GM21576 (cell line): ENCODE data around the gene SLC22A15.
"Not testable (repeated sequence)": the region's sequence is repeated elsewhere in the genome, so short reads cannot be mapped to it uniquely, and the experiment has no call there.

Experiments used
- ATAC-seq: cut with Tn5 transposase; IDR thresholded peaks from one replicate; pipeline ENCODE4 v1.9.1; 2021; ENCODE audit warnings: mild to moderate bottlenecking, moderate library complexity; ENCODE audit not compliant: unreplicated experiment

The SLC22A15 gene

DNA sequence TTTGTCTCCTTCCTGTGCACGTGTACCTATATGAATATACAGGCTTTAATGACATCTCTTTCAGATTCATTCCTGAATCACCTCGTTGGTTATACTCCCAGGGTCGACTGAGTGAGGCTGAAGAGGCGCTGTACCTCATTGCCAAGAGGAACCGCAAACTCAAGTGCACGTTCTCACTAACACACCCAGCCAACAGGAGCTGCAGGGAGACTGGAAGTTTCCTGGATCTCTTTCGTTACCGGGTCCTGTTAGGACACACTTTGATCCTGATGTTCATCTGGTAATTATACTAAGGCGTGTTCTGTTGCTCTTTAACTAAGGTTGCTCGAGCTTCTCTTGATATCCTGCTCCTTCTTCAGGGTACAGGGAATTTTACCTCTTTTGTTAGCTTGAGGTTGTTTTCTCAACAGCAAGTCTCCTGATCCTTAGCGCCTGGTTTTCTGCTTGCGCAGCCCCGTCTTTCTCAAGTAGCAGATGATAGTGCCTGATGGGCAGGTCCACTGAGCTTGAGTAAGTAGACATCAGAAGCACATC lies 55.1 kb downstream of the SLC22A15 start:
- ATAC-seq = no peak

DNA sequence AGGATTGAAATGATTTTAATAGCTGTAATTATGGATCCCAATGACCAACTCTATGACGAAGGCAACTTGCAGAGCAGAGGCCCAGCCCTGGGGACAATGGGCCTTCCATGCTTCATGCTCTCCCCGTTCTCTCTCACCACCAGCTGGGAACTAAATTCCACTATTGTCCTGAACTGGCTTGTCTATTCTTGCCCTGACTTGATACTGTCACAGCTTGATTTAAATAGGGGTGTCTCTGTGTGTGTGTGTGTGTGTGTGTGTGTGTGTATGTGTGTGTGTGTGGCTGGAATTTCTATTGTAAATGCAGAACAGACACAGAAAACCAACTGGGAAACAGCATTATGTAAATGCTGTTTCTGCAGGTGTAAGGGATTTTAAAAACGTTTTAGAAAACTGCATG lies 57.0 kb downstream of the SLC22A15 start:
- ATAC-seq = no peak

DNA sequence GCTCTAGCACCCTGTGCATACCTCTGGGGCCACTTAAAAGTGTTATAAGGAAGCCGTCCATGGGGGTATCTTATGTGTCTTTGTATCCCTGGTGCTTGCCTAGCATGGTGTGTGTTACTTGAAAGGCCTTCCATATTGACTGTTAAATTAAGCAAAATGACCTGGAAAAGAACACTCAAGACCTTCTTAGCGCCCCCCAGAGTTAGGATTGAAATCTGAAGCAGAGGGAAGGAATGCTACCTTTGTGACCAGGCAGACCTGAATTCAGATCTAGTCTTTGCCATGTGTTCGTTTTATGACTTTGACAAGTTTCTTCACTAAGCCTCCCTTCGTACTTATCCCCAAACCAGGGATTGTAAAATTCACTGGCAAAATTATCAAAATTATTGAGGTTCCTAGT lies 59.9 kb downstream of the SLC22A15 start:
- no peak for ATAC-seq

DNA sequence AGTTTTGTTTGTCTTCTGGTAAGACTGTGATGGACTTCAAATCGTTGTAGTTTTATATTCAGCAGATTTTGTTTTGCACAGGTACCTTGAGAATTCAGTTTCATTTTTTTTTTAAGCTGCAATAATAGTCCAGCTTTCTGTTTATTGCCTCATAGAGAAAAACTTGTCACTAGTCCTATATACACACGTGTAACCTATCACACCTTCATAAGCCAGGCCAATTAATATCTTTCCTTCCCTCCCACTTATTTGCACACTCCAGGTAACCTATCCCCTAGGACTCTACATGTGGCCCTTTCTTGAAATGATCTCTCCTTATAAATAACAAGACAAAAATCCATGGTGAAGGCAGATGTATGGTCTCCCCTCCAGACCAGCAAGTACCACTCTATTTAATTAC lies 62.4 kb downstream of the SLC22A15 start:
- no peak for ATAC-seq

DNA sequence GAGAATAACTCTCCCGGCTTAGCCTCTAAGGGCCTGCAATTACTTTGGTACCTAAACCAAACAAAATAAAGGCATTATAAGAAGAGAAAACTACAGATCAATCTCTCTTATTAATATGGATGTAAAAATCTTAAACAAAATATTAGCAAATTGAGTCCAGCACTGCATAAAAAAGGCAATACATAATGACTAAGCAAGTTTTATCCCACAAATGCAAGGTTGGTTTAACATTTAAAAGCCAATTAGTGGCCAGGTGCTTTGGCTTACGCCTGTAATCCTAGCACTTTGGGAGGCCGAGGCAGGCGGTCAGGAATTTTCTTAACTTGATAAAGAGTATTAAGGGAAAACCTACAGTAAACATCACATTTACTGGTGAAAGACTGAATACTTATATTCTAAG lies 67.8 kb downstream of the SLC22A15 start:
- ATAC-seq = no peak

DNA sequence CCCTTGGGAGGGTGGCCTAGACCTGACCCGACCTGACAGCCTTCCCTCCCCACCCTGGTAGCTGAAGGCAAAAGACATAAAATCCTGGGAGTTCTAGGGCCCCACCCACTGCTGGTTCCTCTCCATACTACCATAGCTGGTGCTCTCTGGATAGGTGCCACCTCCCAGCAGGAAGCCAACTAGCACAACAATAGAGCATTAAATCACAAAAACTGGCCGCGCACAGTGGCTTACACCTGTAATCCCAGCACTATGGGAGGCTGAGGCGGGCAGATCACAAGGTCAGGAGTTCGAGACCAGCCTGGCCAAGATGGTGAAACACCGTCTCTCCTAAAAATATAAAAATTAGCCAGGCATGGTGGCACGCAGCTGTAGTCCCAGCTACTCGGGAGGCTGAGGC lies 70.6 kb downstream of the SLC22A15 start:
- not testable (repeated sequence) for ATAC-seq

DNA sequence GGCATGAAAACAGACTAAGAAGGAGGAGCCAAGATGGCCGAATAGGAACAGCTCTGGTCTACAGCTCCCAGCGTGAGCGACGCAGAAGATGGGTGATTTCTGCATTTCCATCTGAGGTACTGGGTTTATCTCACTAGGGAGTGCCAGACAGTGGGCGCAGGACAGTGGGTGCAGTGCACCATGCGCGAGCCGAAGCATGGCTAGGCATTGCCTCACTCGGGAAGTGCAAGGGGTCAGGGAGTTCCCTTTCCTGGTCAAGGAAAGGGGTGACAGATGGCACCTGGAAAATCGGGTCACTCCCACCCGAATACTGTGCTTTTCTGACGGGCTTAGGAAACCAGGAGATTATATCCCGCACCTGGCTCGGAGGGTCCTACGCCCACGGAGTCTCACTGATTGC lies 75.6 kb downstream of the SLC22A15 start:
- not testable (repeated sequence) for ATAC-seq

DNA sequence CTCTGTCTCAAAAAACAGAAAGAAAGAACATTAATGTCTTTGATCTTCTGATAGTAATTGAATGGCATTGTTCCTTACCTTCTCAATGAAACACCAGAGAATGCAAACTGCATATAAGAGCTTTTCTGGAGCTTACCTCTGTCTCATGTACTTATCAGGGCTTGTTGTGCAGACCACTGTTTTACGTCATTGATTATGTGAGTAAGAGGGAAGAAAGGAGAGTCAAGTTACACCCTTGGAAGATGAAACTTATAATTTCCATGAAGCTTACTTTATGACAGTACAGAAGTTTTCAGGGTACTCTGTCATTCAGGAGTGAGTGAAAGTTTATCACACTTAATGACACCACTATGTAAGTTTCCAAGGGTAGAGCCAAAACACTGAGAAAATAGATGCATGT lies 85.9 kb downstream of the SLC22A15 start:
- ATAC-seq = no peak

DNA sequence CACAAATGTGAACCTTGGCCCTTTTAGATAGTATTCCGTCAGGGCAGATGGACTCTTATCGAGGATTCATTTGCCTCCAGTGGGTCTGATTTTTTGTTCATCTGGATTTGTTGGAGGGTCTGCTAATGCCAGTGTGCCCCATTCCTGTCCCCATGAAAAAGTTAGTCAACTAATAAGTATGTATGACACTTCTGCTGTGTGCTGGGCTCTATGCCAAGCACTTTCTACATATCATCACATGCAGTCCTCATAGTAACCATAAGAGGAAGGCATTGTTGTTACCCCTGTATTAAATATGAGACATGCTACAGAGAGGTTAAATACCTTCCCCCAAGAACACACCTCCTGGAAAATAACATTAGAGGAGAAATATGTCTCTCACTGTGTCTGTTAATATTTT lies 88.3 kb downstream of the SLC22A15 start:
- no peak for ATAC-seq

DNA sequence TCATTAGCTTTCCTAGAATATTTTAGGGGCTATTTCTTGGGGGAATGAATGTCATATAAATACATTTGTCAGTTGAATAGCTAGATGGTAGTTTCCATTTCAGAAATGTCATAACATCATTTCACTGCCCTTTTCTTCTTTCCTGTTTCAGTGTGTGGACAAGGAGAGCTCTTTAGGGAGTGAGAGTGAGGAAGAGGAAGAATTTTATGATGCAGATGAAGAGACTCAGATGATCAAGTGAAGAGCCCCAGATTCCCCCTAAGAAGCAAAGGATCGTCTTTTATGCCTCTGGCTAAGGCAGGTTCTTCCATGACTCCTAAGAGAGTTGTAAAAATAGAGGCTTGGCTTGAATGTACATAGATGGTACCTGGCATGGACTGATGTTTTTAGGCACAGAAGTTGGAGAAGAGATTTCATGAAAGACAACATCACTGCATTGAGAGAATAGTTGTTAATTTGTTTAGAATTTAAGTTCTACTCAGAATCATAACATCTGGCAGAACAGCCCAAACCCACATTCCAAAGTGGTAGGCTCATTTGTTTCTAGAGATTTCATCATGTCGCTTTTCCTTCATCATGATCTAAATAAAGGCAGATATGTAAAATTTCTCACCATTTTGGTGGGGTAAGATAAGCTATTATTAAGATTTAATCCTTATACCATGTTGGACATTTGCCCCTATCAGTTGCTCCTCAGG lies 90.7 kb downstream of the SLC22A15 start:
- no peak for ATAC-seq

DNA sequence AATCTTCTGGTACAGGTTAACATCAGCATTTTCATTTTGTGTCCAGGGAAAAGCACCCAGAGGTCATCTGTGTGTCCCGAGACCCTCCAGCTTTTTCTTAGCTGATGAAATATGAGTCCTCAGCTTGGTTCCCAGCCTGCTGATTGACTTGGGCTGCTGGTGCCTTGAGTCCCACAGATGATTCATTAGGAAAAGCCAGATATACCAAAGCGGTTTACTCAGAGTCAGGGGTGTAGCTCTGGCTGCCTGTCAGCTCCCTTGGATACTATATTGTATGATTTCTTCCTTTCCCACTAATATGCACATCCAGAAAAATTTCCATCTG lies 91.2 kb downstream of the SLC22A15 start:
- no peak for ATAC-seq

DNA sequence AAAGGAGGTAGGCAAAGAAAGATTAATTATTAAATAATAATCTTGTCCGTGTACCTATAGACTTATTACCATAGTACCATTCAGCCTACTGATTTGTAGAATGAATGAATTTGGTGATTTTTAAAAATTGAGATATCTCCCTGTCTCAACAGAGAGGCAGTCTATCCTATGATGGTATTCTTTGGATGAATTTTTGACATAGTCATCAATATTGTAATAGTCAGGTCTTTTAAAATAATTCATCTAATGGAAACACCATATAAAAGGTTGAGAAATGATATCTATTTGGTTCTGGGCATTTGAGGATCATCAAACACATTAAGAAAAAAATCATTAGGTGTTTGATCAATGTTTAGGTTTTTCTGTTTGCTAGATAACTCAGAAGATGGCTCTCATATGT lies 99.3 kb downstream of the SLC22A15 start:
- ATAC-seq = no peak

DNA sequence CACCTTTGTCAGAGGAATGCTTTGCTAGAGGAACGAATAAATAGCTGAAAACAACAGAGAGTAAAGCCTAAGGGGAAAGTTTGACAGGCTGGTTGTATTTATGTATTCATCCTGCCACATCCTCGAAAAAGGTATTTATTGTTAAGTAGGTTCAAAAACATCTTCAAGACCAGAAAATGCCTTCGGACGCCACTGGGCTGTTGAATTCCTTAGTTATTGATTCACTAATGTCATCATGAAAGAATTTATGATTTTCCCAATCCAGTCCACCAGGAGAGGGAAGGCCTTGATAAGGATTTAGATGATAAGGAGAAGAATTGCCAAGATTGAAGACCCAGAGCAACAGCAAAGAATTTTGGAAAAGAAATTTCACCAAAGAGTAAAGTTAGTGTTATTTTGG lies 99.7 kb downstream of the SLC22A15 start:
- no peak for ATAC-seq

DNA sequence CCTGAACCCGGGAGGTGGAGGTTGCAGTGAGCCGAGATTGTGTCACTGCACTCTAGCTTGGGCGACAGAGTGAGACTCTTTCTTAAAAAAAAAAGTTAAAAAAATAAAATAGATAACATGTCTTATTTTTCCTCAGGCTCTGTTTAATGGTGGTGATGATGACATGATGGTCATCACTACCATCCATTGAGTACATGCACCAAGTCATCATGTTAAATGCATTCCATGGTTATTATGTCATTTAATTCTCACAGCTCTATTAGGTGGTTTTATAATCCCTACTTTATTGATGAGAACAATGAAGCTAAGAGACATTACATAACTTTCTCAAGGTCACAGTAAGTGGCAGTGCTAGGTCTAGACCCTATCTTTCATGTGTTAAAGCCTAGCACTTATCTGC lies 100.5 kb downstream of the SLC22A15 start:
- no peak for ATAC-seq

DNA sequence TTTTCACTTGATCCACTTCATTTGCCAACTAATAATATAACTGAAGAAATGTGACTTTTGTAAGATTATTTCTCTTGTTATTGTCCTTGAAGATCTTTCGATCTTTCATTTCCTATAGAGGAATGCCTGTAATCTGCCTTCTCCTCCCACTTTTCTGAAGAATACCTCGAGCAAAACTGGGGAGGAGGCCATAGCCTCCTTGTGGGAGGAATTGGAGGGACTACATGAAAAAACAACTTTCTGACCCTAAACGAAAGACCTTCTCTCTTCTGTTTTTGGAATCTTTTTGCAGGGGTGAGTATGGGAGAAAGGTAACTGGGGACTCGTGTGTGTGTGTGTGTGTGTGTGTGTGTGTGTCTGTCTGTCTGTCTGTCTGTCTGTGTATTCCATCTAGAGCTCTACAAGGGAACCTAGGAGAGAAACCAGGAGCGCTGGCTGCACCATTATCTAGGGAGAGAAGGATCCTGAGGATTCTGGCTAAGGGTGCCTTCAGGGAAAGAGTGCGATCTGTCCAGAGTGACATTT lies 102.4 kb downstream of the SLC22A15 start:
- ATAC-seq = no peak

DNA sequence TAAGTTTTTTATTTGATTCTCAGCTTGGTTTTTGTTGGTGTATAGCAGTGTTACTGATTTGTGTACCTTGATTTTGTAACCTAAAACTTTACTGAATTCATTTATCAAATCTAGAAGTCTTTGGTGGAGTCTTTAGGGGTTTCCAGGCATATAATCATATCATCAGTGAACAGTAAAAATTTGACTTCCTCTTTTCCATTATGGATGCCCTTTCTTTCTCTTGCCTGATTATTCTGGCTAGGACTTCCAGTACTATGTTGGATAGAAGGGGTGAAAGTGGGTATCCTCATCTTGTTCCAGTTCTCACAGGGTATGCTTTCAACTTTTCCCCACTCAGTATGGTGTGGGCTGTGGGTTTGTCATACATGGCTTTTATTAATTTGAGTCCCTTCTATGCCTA lies 111.3 kb downstream of the SLC22A15 start:
- ATAC-seq = no peak

DNA sequence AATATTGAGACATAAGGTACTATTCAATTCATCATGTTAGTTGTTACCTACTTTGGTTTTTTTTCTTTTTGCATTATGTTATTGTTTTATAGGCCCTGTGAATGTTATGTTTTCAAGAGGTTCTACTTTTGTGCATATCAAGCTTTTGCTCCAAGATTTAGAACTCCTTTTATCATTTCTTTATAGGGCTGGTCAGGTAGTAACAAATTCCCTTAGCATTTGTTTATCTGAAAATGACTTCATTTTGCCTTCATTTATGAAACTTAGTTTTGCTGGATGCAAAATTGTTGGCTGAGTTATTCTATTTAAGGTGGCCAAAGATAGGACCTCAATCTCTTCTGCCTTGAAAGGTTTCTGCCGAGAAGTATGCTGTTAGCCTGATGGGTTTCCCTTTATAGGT lies 113.6 kb downstream of the SLC22A15 start:
- ATAC-seq = no peak

DNA sequence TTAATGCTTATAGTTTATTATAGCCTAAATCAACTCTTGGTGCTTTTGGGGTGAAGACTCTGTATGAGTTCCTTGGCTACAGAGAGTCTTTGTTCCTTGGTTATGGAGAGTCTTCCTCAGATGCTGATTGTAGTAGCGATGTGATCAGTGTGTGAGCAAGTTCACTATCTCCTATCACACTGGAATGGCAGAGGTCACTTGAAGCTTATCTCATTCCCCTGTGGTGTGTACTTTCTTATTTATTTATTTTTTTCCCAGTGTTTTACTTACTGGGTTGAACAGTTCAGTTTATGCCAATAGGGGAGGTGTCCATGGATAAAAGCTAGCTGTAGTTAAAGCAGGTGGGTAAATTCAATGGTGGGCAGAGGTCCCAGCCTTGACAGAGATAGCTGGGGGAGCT lies 114.8 kb downstream of the SLC22A15 start:
- no peak for ATAC-seq

DNA sequence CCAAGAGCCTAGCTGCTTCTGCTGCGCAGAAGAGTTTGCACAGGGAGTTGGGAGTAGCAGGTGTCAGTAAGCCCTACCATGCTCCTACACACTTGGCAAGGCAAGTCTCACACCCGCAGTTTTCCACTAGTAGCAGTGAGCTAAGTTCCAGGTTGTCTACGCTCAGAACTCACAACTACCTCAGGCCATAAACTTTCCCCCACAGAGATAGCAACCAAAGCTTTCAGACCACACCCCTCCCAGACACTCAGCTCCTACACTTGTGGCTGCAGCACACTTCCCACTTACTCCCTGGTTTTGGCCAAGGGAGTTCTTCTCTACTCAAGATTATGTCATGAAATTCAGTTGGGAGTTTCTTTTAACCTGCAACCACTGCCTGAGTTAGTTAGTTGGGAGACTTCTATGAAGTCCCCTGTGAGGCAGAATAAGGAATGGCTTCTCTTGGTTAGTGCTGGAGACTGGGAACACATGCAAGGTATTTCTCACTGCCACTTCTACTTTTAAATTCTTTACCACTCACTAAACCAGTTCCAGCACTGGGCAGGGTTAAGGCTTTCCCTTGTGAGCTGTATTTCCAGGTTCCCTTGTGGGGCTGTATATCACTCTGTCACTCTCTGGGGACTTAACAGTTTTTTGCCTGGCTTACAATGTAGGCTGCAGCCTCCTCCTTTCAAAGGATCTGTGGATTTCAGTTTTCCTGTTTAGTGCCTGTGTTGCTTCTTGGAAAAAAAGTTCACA lies 116.6 kb downstream of the SLC22A15 start:
- ATAC-seq = no peak

DNA sequence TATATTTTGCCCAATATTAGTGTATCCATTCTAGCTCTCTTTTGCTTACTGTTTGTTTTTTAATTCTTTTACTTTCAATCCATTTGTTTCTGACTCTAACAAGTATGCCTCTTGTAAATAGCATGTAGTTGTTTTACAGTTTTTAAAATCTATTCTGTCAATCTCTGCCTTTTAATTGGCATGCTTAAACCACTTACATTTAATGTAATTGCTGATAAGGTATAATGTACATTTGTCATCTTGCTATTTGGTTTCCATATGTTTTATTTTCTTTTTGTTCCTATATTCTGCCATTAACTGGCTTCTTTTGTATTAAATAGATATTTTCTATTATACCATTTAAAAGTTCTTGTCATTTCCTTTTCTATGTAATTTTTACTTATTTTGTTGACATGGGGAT lies 118.7 kb downstream of the SLC22A15 start:
- no peak for ATAC-seq

DNA sequence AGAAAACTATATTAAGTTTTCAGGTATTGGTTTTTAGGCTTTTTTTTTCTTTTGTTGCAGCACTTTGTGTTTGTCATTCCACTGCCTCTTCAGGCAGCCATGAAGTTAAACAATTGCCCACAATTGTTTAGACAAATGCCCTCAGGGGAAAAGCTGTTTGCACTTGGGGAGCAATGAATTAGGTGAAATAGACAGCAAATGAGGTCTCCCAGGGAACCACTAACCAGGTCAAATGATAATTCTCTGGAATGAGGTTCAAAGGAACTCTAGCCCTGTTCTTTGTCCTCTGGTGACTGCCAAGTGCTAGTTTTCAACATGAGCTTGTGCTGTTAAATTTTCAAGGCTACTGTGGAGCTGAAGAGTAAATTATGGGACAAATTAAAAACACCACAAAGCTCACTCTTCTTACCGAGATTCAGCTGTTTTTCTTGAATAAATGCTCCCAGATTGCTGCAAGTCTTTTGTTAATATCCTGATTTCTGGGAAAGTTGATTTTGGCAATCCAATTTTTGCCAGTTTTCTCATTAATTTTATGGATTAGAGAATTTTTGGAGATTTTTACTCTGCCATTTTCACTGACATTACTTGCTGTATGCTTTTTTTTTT lies 119.8 kb downstream of the SLC22A15 start:
- ATAC-seq = no peak

DNA sequence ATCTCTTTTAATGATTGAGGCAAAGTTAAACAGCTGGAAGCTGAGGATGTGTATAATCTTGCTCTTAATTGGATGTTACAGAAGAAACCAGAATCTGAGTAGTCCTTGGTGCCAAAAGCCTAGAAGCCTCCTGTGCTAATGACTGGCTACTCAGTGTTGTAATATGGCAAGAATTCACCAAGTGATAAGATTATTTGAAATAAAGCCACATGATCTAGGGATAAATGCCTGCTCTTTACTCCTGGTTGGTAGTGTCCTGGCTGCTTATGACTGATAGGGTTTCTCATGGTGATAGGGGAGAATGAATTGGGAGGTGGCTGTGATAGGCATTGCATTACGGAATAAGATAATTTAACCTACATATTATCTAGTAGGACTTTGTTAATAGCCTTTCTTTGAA lies 121.3 kb downstream of the SLC22A15 start:
- ATAC-seq = no peak
